ENCODE data around the gene ATP6AP1.

DNA sequence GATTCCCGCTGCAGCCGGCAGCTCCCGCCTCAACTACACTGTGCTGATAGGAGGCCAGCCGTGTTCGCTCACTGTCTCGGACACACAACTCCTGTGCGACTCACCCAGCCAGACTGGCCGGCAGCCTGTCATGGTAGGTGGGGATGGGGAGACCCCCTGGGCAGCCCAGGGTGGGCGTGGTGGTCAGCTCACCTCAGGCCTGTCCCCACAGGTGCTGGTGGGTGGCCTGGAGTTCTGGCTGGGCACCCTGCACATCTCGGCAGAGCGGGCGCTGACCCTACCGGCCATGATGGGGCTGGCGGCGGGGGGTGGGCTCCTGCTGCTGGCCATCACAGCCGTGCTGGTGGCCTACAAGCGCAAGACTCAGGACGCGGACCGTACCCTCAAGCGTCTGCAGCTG lies 39.1 kb downstream of the ATP6AP1 start:
- TF ChIP-seq POLR2A (IDR thresholded peaks at IDR 0.05), result no peak
- TF ChIP-seq, protein P1, sequence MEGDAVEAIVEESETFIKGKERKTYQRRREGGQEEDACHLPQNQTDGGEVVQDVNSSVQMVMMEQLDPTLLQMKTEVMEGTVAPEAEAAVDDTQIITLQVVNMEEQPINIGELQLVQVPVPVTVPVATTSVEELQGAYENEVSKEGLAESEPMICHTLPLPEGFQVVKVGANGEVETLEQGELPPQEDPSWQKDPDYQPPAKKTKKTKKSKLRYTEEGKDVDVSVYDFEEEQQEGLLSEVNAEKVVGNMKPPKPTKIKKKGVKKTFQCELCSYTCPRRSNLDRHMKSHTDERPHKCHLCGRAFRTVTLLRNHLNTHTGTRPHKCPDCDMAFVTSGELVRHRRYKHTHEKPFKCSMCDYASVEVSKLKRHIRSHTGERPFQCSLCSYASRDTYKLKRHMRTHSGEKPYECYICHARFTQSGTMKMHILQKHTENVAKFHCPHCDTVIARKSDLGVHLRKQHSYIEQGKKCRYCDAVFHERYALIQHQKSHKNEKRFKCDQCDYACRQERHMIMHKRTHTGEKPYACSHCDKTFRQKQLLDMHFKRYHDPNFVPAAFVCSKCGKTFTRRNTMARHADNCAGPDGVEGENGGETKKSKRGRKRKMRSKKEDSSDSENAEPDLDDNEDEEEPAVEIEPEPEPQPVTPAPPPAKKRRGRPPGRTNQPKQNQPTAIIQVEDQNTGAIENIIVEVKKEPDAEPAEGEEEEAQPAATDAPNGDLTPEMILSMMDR (IDR thresholded peaks at IDR 0.05), result no peak

Data from heart left ventricle (tissue), 13 donors.